Heart left ventricle (tissue), 13 donors: ENCODE results near the gene ACACA.

Experiments
- POLR2A ChIP-seq, 2 donors: fragments of 450-650 bp; IDR thresholded peaks; one replicate each; pipeline ENCODE4 v1.6.1; 2017; ENCODE audit warnings: antibody characterized with exemption in 2 of 2, mild to moderate bottlenecking in 2 of 2, moderate library complexity in 2 of 2
- TF ChIP-seq, protein P1 (sequence below), 12 donors: fragments of 200-600 bp; sonication (generic) in 4 of 12; IDR thresholded peaks; one replicate each; pipeline versions ENCODE4 v1.5.0 to v1.8.0; 2018 to 2022; ENCODE audit warnings: antibody characterized with exemption in 12 of 12, mild to moderate bottlenecking in 5 of 12
- donor health status: ischemic (EF 13 %, LVEDD 7.1; RV severe dilation, severe dysfunction).
- donor health status: DM: no; HTN: yes; CAD: no.
- donor health status: DM: no; HTN: no; CAD: no.
- donor health status: ischemic (EF 25% LVEDD 6.9; RV normal size, moderate dysfunction).
- donor health status: ischemic (EF 25% LVEDD 5.7; RV mildly dilated, moderate dysfunction).
- donor health status: ischemic (EF 35%, LVEDD 5.7; RV mildly dilated, moderate dysfunction).
- donor health status: nonischemic (EF 11% LVEDD 7.7; RV severe dilation, severe dysfunction).
- donor health status: DM: yes; HTN: yes; CAD: no.
- donor health status: PGD.
- donor health status: ischemic (EF 29% LVEDD 5.4; RV normal size, mild dysfunction).
- donor health status: nonischemic (EF 23%, LVEDD 6.1; RV moderate dilation, normal function).

DNA sequence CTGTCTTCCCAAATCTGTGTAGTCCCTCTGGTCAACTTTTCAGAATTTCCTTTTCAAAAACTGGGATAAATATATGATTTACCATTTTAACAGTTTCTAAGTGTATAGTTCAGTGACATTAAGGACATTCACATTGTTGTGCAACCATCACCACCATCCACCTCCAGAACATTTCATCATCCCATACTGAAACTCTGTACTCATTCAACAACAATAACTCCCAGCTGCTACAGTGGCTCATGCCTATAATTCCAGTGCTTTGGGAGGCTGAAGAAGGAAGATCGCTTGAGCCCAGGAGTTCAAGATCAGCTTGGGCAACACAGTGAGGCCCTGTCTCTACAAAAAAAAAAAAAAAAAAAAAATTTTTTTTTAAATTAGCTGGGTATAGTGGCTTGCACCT lies 326.9 kb downstream of the ACACA start:
- no peak for TF ChIP-seq POLR2A (IDR thresholded peaks at IDR 0.05)
- TF ChIP-seq, protein P1, sequence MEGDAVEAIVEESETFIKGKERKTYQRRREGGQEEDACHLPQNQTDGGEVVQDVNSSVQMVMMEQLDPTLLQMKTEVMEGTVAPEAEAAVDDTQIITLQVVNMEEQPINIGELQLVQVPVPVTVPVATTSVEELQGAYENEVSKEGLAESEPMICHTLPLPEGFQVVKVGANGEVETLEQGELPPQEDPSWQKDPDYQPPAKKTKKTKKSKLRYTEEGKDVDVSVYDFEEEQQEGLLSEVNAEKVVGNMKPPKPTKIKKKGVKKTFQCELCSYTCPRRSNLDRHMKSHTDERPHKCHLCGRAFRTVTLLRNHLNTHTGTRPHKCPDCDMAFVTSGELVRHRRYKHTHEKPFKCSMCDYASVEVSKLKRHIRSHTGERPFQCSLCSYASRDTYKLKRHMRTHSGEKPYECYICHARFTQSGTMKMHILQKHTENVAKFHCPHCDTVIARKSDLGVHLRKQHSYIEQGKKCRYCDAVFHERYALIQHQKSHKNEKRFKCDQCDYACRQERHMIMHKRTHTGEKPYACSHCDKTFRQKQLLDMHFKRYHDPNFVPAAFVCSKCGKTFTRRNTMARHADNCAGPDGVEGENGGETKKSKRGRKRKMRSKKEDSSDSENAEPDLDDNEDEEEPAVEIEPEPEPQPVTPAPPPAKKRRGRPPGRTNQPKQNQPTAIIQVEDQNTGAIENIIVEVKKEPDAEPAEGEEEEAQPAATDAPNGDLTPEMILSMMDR (IDR thresholded peaks at IDR 0.05) = no peak
